Tibial nerve (tissue), 4 donors: ENCODE results near the gene RGS6.

Source experiments
- EP300 ChIP-seq, 2 donors: sonication (generic); formaldehyde crosslinking; IDR thresholded peaks; one replicate each; pipeline ENCODE4 v1.6.1; 2017; ENCODE audit warnings: antibody characterized with exemption in 2 of 2, mild to moderate bottlenecking in 1 of 2
- TF ChIP-seq, protein P1 (sequence below), 5 experiments: fragments of 200-600 bp in 3 of 5; fragments of 450-650 bp in 2 of 5; sonication (generic) in 3 of 5; IDR thresholded peaks; one replicate each; pipeline ENCODE4 v1.5.1; 2016 to 2019; ENCODE audit warnings: antibody characterized with exemption in 5 of 5, mild to moderate bottlenecking in 3 of 5, moderate library complexity in 2 of 5

DNA sequence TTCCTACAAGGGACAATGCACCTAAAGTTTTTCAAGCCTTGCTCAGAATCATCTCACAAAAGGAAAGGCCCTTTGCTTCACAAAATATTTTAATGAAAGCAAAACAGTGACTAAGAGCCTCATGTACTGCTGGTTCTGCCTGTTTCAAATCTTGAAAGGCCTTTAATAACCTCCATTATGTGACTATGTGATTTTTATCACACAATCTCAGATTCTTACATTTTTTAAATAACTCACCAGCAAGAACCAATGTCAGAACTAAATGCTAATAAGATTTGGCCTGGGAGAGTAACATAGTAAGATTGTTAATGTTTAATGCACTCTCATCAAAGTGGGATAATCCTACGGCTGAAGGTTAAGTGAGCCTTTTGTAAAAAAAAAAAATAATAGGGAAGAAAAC lies 378.9 kb downstream of the RGS6 start:
- TF ChIP-seq EP300 (IDR thresholded peaks at IDR 0.05), result no peak
- TF ChIP-seq, protein P1, sequence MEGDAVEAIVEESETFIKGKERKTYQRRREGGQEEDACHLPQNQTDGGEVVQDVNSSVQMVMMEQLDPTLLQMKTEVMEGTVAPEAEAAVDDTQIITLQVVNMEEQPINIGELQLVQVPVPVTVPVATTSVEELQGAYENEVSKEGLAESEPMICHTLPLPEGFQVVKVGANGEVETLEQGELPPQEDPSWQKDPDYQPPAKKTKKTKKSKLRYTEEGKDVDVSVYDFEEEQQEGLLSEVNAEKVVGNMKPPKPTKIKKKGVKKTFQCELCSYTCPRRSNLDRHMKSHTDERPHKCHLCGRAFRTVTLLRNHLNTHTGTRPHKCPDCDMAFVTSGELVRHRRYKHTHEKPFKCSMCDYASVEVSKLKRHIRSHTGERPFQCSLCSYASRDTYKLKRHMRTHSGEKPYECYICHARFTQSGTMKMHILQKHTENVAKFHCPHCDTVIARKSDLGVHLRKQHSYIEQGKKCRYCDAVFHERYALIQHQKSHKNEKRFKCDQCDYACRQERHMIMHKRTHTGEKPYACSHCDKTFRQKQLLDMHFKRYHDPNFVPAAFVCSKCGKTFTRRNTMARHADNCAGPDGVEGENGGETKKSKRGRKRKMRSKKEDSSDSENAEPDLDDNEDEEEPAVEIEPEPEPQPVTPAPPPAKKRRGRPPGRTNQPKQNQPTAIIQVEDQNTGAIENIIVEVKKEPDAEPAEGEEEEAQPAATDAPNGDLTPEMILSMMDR (IDR thresholded peaks at IDR 0.05), result no peak
